HG03139 (cell line): ENCODE measurements around the gene DMBX1.

Source experiments
- ATAC-seq: cut with Tn5 transposase; IDR thresholded peaks from one replicate; pipeline ENCODE4 v1.9.1; 2021; ENCODE audit not compliant: unreplicated experiment

The DMBX1 gene

GRCh38 chr1:46489638-46490405 is at the start of gene DMBX1:
Gene DMBX1, plus strand, starts transcription at chr1:46489836. Its CDS starts 17,175 bp downstream, at chr1:46507011.
- no peak for ATAC-seq

DNA sequence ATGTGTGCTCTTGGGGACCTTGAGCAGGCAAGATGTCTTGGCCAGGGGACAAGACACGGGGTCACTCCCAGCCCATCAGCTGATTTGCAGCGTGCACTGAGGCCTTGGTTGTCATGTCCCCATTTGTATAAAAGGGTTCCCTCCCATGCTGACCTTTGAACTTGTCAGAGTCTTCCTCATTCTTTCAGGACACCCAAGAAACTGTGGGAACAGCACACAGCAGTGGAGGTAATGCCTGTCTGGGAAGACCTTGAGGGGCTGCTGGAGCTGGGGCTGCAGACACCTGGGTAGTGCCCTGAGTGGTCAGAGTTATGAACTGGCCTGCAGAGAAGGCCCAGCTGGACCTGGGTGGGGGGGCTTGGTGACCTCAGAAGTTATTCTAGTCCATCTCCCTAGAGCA is 49.2 kb upstream of the DMBX1 start:
- ATAC-seq: no peak

GRCh38 chr1:46442317-46443161 is 47.1 kb upstream of the DMBX1 start:
- ATAC-seq: peak; percentile 56

GRCh38 chr1:46444466-46444865 is 45.2 kb upstream of the DMBX1 start:
- no peak for ATAC-seq

DNA sequence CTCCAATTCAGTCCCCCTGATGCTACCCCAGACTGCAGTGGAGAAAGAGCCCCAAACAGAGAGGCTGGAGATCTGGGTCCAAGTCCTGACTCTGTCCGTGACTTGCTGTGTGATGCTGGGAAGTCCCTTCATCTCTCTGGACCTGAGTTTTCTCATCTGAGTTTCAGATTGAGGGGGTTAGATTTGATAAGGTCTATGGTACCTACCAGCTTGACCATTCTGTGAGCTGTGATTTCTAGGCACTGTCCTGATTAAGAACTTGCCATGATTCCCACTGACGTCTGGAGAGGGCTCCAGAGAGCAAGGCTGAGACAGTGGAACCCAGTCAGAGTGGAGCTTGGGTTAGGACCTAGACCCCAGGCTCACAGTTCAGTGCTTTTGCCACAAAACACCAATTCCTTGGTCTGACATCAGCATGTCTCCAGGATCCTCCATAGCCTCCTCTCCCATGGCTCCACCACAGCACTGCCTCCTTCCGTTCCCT is 43.8 kb upstream of the DMBX1 start:
- ATAC-seq: no peak

- no peak for ATAC-seq
Measured at GRCh38 chr1:46446646-46447498, 42.8 kb upstream of the DMBX1 start.

DNA sequence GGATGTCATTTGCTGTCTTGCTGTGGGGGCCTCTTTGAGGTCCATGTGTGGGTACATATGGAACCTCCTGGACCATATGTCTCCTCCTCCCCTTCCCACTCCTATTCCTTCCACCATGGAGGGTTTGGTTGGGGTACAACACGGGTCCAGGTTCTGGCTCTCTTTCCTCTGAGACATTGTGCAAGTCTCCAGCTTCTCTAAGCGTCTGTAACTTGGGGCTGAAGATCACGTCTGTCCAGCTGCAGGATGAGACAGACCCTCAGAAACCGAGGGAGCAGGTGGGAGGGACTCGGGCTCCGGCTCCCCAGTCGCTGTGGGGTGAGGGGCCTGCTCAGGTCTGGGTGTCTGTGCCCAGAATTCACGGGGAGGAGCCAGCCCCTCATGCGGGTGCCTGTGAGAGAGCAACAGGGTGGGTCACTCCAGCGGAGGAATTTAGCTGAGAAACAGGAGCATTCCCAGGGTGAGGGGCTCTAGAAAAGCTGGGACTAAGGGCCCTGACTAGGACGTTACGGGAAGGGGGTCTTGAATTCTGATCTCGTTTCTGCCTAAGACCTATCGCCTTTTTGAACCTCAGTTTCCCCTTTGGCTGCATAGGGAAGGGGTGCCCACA is 42.0 kb upstream of the DMBX1 start:
- ATAC-seq: no peak

DNA sequence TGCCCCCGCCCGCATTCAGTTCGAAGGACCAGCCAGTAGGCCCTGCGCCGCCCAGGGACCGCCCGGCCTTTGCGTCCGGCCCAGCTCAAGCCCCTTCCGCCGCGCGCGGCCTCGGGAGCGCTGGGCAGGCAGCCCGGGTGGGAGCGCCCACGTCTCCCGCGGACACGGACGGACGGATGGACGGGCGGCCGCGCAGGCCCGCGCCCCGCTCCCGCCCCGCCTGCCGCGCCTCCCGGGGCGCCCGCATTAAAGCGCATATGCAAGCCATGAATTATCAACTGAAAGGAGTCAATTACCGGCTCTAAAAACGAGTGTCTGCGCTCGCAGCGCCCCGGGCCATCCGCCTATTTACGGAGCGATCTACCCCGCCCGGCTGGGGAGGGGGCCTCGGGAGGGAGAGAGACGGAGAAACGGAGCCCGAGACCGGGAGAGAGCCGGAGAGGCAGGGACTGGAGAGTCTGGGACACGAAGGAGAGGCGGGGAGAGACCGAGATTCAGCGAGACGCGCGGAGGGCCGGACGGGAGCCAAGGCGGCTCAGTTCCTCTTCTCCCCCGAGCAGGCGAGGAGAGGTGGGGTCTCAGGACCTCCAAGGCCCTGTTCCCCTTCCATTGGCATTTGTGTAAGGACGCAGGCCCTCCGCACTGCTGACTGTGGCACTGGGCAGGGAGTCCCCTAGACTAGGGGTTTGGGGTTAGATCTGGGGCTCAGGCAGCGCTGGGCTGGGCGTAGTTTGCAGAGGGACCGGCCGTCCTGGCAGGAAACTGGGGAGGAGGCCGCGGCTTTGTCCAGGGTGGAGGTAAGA is 41.3 kb upstream of the DMBX1 start:
- ATAC-seq: no peak

GRCh38 chr1:46449223-46450159 is 40.1 kb upstream of the DMBX1 start:
- no peak for ATAC-seq

- ATAC-seq: no peak
Measured at GRCh38 chr1:46450160-46450517, 39.5 kb upstream of the DMBX1 start.

DNA sequence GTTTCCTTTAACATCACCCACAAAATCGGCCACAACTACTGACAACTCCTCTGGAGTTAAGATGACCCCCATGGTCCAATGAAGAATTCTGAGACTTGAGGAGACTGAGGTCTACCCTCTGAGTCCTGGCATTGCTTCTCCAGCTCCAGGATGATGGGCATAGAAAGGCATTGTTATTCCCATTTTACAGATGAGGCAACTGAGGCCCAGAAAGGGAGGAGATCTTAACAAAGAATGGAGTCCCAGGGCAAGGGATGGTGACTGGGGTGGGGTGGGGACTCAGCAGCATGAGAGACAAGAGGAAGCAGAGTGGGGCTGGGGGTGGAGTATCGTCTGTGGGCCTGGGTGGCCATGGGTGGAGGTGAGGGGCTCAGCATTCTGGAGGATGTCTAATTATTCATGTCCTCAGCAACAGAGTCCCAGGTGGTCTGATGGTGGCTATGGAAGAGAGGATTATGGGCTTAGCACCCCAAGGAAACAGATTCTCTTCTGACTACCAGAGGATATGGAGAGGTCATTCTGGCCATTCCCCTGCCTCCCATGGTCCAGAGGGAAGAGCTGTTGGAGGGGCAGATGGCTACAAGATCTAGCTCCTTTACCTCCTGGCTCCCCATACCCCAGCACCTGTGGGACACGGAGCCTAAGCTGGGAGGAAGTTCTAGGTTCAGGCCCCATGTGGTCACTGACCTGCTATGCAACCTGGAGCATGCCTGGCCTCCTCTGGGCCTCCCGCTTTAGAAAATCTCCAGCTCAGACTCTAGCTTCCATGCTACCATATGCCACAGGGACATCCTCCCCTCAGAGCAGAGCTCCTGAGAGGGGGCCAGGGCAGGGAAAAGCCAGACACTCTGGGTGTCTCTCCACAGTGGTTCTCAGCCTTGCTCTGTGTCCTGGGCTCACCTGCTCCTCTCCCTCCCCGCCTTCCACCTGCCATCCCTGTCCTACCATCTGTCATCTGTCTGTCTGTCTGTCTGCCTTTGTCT is 37.4 kb upstream of the DMBX1 start:
- no peak for ATAC-seq

DNA sequence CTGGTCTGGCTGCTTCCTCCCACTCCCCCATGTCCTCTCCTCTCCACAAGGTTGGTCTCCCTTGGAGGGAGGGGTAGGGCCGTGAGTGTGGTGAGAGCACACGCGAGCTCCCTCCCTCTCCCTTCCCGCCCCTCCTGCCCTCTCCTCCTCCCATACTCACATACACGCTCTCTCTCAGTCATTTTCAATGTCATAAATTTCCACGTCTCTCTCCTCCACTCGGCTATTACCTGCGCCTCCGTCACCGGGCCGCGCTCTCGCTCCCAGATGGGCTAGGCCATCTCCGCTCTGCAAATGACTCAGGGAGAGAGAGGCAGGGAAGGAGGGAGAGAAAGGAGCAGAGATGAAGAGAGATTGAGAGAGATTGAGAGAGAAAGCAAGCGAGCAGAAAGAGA is 36.7 kb upstream of the DMBX1 start:
- ATAC-seq: no peak

DNA sequence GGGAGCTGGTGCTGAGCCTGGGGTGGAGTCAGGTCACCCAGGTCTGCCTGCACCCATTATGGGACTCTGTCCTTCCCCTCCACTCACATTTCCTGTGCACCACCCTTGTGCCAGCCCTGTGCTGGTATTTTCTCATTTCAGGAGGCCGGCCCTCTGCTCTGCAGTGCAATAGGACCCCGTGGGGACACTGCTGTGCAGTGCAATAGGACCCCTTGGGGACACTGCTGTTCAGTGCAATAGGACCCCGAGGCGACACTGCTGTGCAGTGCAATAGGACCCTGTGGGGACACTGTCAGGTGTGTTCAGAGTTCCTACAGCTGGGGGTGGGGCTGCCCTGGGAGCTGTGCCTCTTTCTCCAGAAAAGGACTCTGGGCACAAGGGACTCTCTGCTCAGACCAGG is 36.2 kb upstream of the DMBX1 start:
- no peak for ATAC-seq

DNA sequence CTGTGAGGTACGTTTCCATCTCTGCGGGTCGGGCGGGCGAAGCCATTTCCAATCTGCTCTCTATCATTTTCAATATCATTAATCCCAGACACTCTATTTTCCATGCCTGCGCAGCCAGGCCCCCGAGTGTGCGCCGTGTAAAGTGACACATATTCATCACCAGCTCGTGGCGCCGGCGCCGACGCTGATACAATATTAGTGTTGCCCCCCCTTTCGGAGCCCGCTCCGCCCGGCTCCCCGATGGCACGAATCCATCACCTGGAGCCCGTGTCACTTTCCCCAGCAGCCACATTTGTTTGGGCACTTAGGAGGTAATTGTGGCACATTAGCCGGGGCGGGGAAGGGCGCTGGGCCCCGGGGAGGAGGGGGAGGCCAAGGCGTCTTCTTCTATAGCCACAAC is 33.7 kb upstream of the DMBX1 start:
- no peak for ATAC-seq

- no peak for ATAC-seq
Measured at GRCh38 chr1:46456411-46456963, 33.1 kb upstream of the DMBX1 start.

DNA sequence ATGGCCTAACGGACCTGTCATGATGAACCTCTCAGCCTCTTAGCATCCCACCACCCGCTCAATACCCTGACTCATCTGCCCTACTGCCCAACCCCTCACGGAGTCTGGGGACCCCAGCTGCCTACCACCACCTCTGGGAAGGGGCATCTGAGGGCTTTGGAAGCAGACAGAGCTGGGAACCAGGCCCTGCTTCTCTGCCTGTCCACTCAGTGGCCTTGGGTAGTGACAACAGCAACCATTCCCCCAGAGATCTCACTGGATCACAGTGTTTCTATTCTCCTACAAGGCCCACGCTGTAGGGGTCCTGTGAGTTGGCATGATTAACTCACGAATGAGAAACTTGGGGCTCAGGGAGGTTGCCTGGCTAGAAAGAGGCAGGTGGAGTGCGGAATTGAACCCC is 32.5 kb upstream of the DMBX1 start:
- no peak for ATAC-seq

- no peak for ATAC-seq
Measured at GRCh38 chr1:46458190-46458589, 31.4 kb upstream of the DMBX1 start.
